PC-3 (cell line): ENCODE results near the gene CARS1. TPM values are rescaled to one million over a fixed set of nuclear protein-coding genes. Genes with fewer than 3 reads are reported as not detected.

Experiments
- ATAC-seq: fragments of 200-7000 bp; cut with Tn5 transposase; 2 replicates; pipeline ENCODE4 v1.9.1; 2020; ENCODE audit warnings: mild to moderate bottlenecking, moderate library complexity
- BruUV-seq: library from RNA; stranded (reverse); fragments of 400-500 nt; replicated peaks from 2 replicates; lab custom pipeline; 2021; lab: Mats Ljungman, UMichigan
- CTCF ChIA-PET: fragments of 300-600 bp; sonication (Branson Sonifier 250); formaldehyde crosslinking; loops from one replicate; lab custom pipeline; 2022; ENCODE audit warnings: antibody characterized with exemption; lab: Charles Lee
- POLR2A ChIA-PET: fragments of 300-600 bp; sonication (Branson Sonifier 250); formaldehyde crosslinking; loops from one replicate; lab custom pipeline; 2022; ENCODE audit warnings: antibody characterized with exemption; ENCODE audit not compliant: unreplicated experiment; lab: Charles Lee
- DNase-seq: peaks from one replicate; pipeline ENCODE4 v3.0.0-alpha.2; 2015
- H2AFZ ChIP-seq: fragments of 300-600 bp; sonication (generic); 2 replicates; pipeline ENCODE4 v1.6.0; 2016; ENCODE audit warnings: antibody characterized with exemption, low read length
- H3F3A ChIP-seq: fragments of 300-600 bp; sonication (generic); one replicate; pipeline ENCODE4 v1.6.0; 2017; ENCODE audit warnings: antibody characterized with exemption, low read length, control low read depth, mild to moderate bottlenecking; ENCODE audit not compliant: unreplicated experiment
- H3K27ac ChIP-seq: fragments of 300-600 bp; sonication (generic); 2 replicates; pipeline ENCODE4 v1.5.1; 2016; ENCODE audit warnings: mild to moderate bottlenecking, low read length
- H3K27me3 ChIP-seq: fragments of 300-600 bp; sonication (generic); 2 replicates; pipeline ENCODE4 v1.6.1; 2016; ENCODE audit warnings: low read length, mixed read lengths
- H3K36me3 ChIP-seq: fragments of 300-600 bp; sonication (generic); 2 replicates; pipeline ENCODE4 v1.6.1; 2016; ENCODE audit warnings: low read depth, mixed run types, low read length, mixed read lengths
- H3K4me1 ChIP-seq: fragments of 300-600 bp; sonication (generic); 2 replicates; pipeline ENCODE4 v1.5.1; 2016; ENCODE audit warnings: low read length; ENCODE audit not compliant: insufficient read depth
- H3K4me2 ChIP-seq: fragments of 300-600 bp; sonication (generic); 2 replicates; pipeline ENCODE4 v1.6.0; 2016; ENCODE audit warnings: low read length
- H3K4me3 ChIP-seq: fragments of 300-600 bp; sonication (generic); 2 replicates; pipeline ENCODE4 v1.5.1; 2016; ENCODE audit warnings: mild to moderate bottlenecking, low read length, mixed read lengths
- H3K79me2 ChIP-seq: fragments of 300-600 bp; sonication (generic); 2 replicates; pipeline ENCODE4 v1.6.1; 2017; ENCODE audit warnings: low read length, mixed read lengths
- H3K9ac ChIP-seq: fragments of 300-600 bp; sonication (generic); 2 replicates; pipeline ENCODE4 v1.6.0; 2016; ENCODE audit warnings: mild to moderate bottlenecking, low read length
- H3K9me2 ChIP-seq: fragments of 300-600 bp; sonication (generic); replicated peaks from 2 replicates; pipeline ENCODE4 v1.6.1; 2016; ENCODE audit warnings: mixed run types, low read length, mixed read lengths
- H3K9me3 ChIP-seq: fragments of 300-600 bp; sonication (generic); 2 replicates; pipeline ENCODE4 v1.6.1; 2016; ENCODE audit warnings: low read length, mixed read lengths
- H4K20me1 ChIP-seq: fragments of 300-600 bp; sonication (generic); 2 replicates; pipeline ENCODE4 v1.6.1; 2016; ENCODE audit warnings: low read length, mixed read lengths
- CTCF ChIP-seq: fragments of 300-600 bp; sonication (generic); conservative IDR thresholded peaks from 2 replicates; pipeline ENCODE4 v1.5.1; 2017; ENCODE audit warnings: antibody characterized with exemption, low read depth, mild to moderate bottlenecking, low read length
- EZH2 ChIP-seq: fragments of 300-600 bp; sonication (generic); IDR thresholded peaks from one replicate; pipeline ENCODE4 v1.6.1; 2017; ENCODE audit warnings: antibody characterized with exemption, mild to moderate bottlenecking, low read length; ENCODE audit not compliant: unreplicated experiment
- EZH2phosphoT487 ChIP-seq: fragments of 300-600 bp; sonication (generic); IDR thresholded peaks from 2 replicates; pipeline ENCODE4 v1.6.1; 2018; ENCODE audit warnings: mild to moderate bottlenecking, antibody characterized with exemption, low read length, borderline replicate concordance
- intact Hi-C: fragments of 100-400 bp; cut with micrococcal nuclease; formaldehyde crosslinking; loops from 2 replicates; pipeline ENCODE4 v1.9.0; 2023
- total RNA-seq: library from RNA; depleted of rRNA; stranded (reverse); fragments of >200 nt; gene quantifications from 2 replicates; pipeline ENCODE4 v1.2.3, GENCODE V29; 2014

CARS1 gene
- total RNA-seq, 1 experiment from 2014 or later, result 39.7 TPM

GRCh38 chr11:3099178-3099577 lies 42.0 kb upstream of the CARS1 start:
- intact Hi-C loops, result loop anchor here (5.0 kb wide), 2 partner anchors 118 to 167 kb away; partner anchors contain the start of gene MRGPRG
- H3K4me1 ChIP-seq, result peaks cover 22% of the 10 kb centered on the region
- no peak overlapping the region for H3K9ac ChIP-seq
- ChIA-PET CTCF (no interaction called here), POLR2A (no interaction called here)
- no peaks in the 10 kb centered on the region for H4K20me1 ChIP-seq
- ATAC-seq (no peak), DNase-seq (no peak)
- no peaks in the 10 kb centered on the region for H3K9me3 ChIP-seq
- TF ChIP-seq CTCF (no peak), EZH2 (no peak), EZH2phosphoT487 (no peak)
- no peaks in the 10 kb centered on the region; the same call in 1 of the 2 replicates for H3K36me3 ChIP-seq
- H2AFZ ChIP-seq, result no peak overlapping the region
- H3K4me3 ChIP-seq, result no peak overlapping the region
- no peaks in the 10 kb centered on the region for H3K9me2 ChIP-seq
- H3F3A ChIP-seq, result no peaks in the 10 kb centered on the region
- no peaks in the 10 kb centered on the region for H3K79me2 ChIP-seq
- no peak overlapping the region for H3K27ac ChIP-seq
- BruUV-seq, result no TSS peak
- H3K27me3 ChIP-seq, result no peaks in the 10 kb centered on the region
- H3K4me2 ChIP-seq, result no peak overlapping the region

- intact Hi-C loops, result loop anchor here (2.0 to 5.0 kb wide), 4 partner anchors 28 to 165 kb away; partner anchors contain the start of genes MRGPRG and OSBPL5
- POLR2A ChIA-PET, result no interaction called here
- peaks cover 22% of the 10 kb centered on the region for H3K4me1 ChIP-seq
Measured at GRCh38 chr11:3096909-3097530, 39.8 kb upstream of the CARS1 start.

More at GRCh38 chr11:3096909-3097530, 39.8 kb upstream of the CARS1 start:
- CTCF ChIA-PET, result no interaction called here
- Histone ChIP-seq H3K4me3 (no peak overlapping the region), H2AFZ (no peak overlapping the region), H3K9me2 (no peaks in the 10 kb centered on the region), H3K79me2 (no peaks in the 10 kb centered on the region), H3K36me3 (no peaks in the 10 kb centered on the region), H3K4me2 (no peak overlapping the region), H3K9ac (peak overlapping the region; percentile 38; the same call in 1 of the 2 replicates), H3K27ac (peak overlapping the region; percentile 86), H3F3A (no peaks in the 10 kb centered on the region), H3K9me3 (no peaks in the 10 kb centered on the region), H3K27me3 (no peaks in the 10 kb centered on the region), H4K20me1 (no peaks in the 10 kb centered on the region)
- no peak for ATAC-seq
- DNase-seq, result no peak
- BruUV-seq, result no TSS peak
- TF ChIP-seq CTCF, result no peak
- TF ChIP-seq EZH2phosphoT487, result no peak
- TF ChIP-seq EZH2, result no peak
